ENCODE results near the gene OR2W3.

OR2W3 gene

GRCh38 chr1:247855911-247856310 is 39.5 kb upstream of the OR2W3 start:
- Histone ChIP-seq H3K4me1 (ENCODE audit: control insufficient read depth in 1 of 2, insufficient read depth in 1 of 2, low read depth in 1 of 2, low read length in 1 of 2) (peaks cover 9 to 10% of the 10 kb centered on the region in 2 experiments), H3K9me3 (no peaks in the 10 kb centered on the region)

GRCh38 chr1:247857069-247857984 is 38.1 kb upstream of the OR2W3 start, which contains the start of gene TRIM58:
Gene TRIM58 (plus strand): TSS chr1:247857187. CDS start chr1:247857247, 60 bp downstream.
- H3K27ac ChIP-seq = no peak within 1 kb of the TSS

More at GRCh38 chr1:247855911-247856310, 39.5 kb upstream of the OR2W3 start:
- H3K4me3 ChIP-seq (ENCODE audit: low read depth in 1 of 2, low read length in 1 of 2) = no peak overlapping the region
- no peaks in the 10 kb centered on the region for H3K36me3 ChIP-seq
- H3K27ac ChIP-seq = no peak overlapping the region
- TF ChIP-seq CTCF (IDR thresholded peaks at IDR 0.05) = no peak
- H3K27me3 ChIP-seq = peaks cover 55% of the 10 kb centered on the region

GRCh38 chr1:247857985-247858619 is 37.3 kb upstream of the OR2W3 start:
- Histone ChIP-seq H3K4me1 (ENCODE audit: control insufficient read depth in 1 of 2, insufficient read depth in 1 of 2, low read depth in 1 of 2, low read length in 1 of 2) (peaks cover 9 to 10% of the 10 kb centered on the region in 2 experiments), H3K4me3 (ENCODE audit: low read depth in 1 of 2, low read length in 1 of 2) (peak overlapping the region; percentile 15 to 59), H3K36me3 (no peaks in the 10 kb centered on the region), H3K27me3 (peaks cover 55% of the 10 kb centered on the region), H3K9me3 (no peaks in the 10 kb centered on the region), H3K27ac (no peak overlapping the region)
- no peak for TF ChIP-seq CTCF (IDR thresholded peaks at IDR 0.05)

More at GRCh38 chr1:247857069-247857984, 38.1 kb upstream of the OR2W3 start, which contains the start of gene TRIM58:
- Histone ChIP-seq H3K4me1 (ENCODE audit: control insufficient read depth in 1 of 2, insufficient read depth in 1 of 2, low read depth in 1 of 2, low read length in 1 of 2) (peaks cover 9 to 10% of the 10 kb centered on the region in 2 experiments), H3K36me3 (no peaks in the 10 kb centered on the region), H3K4me3 (ENCODE audit: low read depth in 1 of 2, low read length in 1 of 2) (peak within 1 kb of the TSS; percentile 15 to 59), H3K27me3 (peaks cover 55% of the 10 kb centered on the region), H3K9me3 (no peaks in the 10 kb centered on the region)
- TF ChIP-seq CTCF (IDR thresholded peaks at IDR 0.05) = no peak

GRCh38 chr1:247862756-247863155 is 32.6 kb upstream of the OR2W3 start:
- peaks cover 3 to 6% of the 10 kb centered on the region in 2 experiments for H3K4me1 ChIP-seq (ENCODE audit: control insufficient read depth in 1 of 2, insufficient read depth in 1 of 2, low read depth in 1 of 2, low read length in 1 of 2)
- peaks cover 23% of the 10 kb centered on the region for H3K27me3 ChIP-seq
- H3K27ac ChIP-seq = no peak overlapping the region
- H3K4me3 ChIP-seq (ENCODE audit: low read depth in 1 of 2, low read length in 1 of 2) = no peak overlapping the region
- H3K36me3 ChIP-seq = no peaks in the 10 kb centered on the region
- H3K9me3 ChIP-seq = no peaks in the 10 kb centered on the region
- no peak for TF ChIP-seq CTCF (IDR thresholded peaks at IDR 0.05)

GRCh38 chr1:247864644-247865043 is 30.7 kb upstream of the OR2W3 start:
- no peaks in the 10 kb centered on the region for H3K4me1 ChIP-seq (ENCODE audit: control insufficient read depth in 1 of 2, insufficient read depth in 1 of 2, low read depth in 1 of 2, low read length in 1 of 2)
- H3K9me3 ChIP-seq = no peaks in the 10 kb centered on the region
- no peak for TF ChIP-seq CTCF (IDR thresholded peaks at IDR 0.05)
- no peak overlapping the region for H3K4me3 ChIP-seq (ENCODE audit: low read depth in 1 of 2, low read length in 1 of 2)
- peaks cover 4% of the 10 kb centered on the region for H3K27me3 ChIP-seq
- no peak overlapping the region for H3K27ac ChIP-seq
- H3K36me3 ChIP-seq = no peaks in the 10 kb centered on the region

Measured in neutrophil (primary cell).